ENCODE results near the gene C16orf90. TPM values are rescaled to one million over a fixed set of nuclear protein-coding genes. Genes with fewer than 3 reads are reported as not detected.
"Not testable (repeated sequence)": the region's sequence is repeated elsewhere in the genome, so short reads cannot be mapped to it uniquely, and the experiment has no call there.

The C16orf90 gene
- total and polyA plus RNA-seq, 2 experiments from 2014 or later: not detected

DNA sequence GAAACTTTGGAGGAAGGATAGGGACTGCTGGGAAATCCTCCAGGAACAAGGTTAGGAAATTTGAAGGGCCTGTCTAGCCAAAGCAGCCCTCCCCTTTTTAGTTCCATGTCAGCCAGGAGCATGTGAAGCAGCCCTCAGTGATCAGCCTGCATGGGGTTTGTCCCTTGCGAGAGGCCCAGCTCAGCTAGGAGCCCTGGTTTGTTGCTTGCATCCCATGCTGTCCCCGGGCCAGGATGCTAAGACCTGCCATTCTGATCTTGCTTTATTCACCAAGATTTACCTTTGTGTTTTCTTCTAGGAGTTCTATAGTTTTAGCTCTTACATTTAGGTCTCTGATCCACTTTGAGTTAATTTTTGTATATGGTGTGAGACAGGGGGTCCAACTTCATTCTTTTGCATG, 33.1 kb upstream of the C16orf90 start:
- no peaks in the 10 kb centered on the region for H3K4me1 ChIP-seq (ENCODE audit: low read depth)
- peaks cover 39% of the 10 kb centered on the region for H3K36me3 ChIP-seq
- no peaks in the 10 kb centered on the region for H3K9me3 ChIP-seq (ENCODE audit: low read depth)
- TF ChIP-seq, protein P1, sequence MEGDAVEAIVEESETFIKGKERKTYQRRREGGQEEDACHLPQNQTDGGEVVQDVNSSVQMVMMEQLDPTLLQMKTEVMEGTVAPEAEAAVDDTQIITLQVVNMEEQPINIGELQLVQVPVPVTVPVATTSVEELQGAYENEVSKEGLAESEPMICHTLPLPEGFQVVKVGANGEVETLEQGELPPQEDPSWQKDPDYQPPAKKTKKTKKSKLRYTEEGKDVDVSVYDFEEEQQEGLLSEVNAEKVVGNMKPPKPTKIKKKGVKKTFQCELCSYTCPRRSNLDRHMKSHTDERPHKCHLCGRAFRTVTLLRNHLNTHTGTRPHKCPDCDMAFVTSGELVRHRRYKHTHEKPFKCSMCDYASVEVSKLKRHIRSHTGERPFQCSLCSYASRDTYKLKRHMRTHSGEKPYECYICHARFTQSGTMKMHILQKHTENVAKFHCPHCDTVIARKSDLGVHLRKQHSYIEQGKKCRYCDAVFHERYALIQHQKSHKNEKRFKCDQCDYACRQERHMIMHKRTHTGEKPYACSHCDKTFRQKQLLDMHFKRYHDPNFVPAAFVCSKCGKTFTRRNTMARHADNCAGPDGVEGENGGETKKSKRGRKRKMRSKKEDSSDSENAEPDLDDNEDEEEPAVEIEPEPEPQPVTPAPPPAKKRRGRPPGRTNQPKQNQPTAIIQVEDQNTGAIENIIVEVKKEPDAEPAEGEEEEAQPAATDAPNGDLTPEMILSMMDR (IDR thresholded peaks at IDR 0.05; ENCODE audit: low read depth, low read length): no peak
- DNase-seq (ENCODE audit: low read depth in 1 of 2, low spot score in 1 of 2): no peak
- H3K27me3 ChIP-seq: no peaks in the 10 kb centered on the region
- no peak overlapping the region for H3K27ac ChIP-seq
- H3K4me3 ChIP-seq: no peak overlapping the region

DNA sequence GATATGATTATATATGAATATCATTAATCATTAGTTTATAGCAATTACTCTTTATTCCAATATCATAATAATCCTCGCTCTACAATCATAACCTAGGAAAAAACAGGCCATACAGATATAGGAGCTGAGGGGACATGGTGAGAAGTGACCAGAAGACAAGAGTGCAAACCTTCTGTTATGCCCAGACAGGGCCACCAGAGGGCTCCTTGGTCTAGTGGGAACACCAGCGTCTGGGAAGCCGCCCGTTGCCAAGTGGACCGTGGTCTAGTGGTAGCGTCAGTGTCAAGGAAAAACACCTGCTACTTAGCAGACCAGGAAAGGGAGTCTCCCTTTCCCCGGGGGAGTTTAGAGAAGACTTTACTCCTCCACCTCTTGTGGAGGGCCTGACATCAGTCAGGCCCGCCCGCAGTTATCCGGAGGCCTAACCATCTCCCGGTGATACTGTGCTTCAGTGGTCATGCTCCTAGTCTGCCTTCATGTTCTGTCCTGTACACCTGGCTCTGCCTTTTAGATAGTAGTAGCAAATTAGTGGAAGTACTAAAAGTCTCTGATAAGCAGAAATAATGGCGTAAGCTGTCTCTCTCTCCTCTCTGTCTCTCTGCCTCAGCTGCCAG, 32.0 kb upstream of the C16orf90 start:
- H3K36me3 ChIP-seq: peaks cover 41% of the 10 kb centered on the region
- H3K4me1 ChIP-seq (ENCODE audit: low read depth); H3K27ac ChIP-seq; H3K27me3 ChIP-seq; H3K9me3 ChIP-seq (ENCODE audit: low read depth); H3K4me3 ChIP-seq: not testable (repeated sequence)
- peak; percentile 42 to 77 for DNase-seq (ENCODE audit: low read depth in 1 of 2, low spot score in 1 of 2)
- TF ChIP-seq, protein P1 (IDR thresholded peaks at IDR 0.05; ENCODE audit: low read depth, low read length): peak; percentile 60

DNA sequence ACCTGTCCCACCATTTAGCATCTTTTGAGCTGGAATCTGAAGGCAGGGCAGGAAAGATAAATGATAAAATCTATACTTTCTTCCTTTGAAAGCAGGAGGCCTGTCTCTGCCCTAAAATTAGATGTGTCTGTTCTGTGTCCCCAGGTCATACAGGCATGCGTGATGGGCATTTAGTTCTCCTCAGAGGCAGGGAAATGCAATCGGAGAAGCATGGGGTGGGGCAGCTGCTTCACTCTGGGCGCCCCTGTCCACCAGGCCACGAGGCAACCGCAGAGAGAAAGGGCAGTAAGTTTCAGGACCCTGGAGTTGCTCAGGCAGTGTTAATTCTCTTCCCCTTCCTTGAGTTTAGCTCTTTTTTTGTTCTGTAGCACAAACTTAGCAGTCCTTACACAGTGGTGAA, 30.7 kb upstream of the C16orf90 start:
- Histone ChIP-seq H3K4me1 (ENCODE audit: low read depth) (no peaks in the 10 kb centered on the region), H3K27ac (no peak overlapping the region), H3K36me3 (peaks cover 41% of the 10 kb centered on the region), H3K27me3 (no peaks in the 10 kb centered on the region), H3K9me3 (ENCODE audit: low read depth) (no peaks in the 10 kb centered on the region), H3K4me3 (no peak overlapping the region)
- no peak for DNase-seq (ENCODE audit: low read depth in 1 of 2, low spot score in 1 of 2)
- TF ChIP-seq, protein P1 (IDR thresholded peaks at IDR 0.05; ENCODE audit: low read depth, low read length): no peak

DNA sequence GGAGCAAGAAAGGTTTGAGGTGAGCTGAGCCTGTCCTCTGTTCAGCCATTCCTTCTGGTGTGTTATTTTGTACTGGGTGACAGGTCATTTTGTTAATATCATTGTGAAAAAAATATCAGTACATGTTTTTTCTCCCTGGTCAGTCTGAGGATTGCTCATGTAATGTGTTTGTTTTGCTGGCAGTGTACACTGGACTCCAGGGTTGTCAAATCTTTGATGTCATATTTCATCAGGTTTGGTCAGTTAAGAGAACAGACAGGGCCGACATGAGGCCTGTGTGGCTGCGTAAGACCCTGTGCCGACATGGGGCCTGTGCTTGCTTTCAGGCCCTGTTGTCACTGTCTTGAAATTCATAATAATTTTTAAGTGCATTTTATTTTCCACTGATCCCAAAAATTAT, 28.0 kb upstream of the C16orf90 start:
- Histone ChIP-seq H3K9me3 (ENCODE audit: low read depth) (no peaks in the 10 kb centered on the region), H3K4me3 (no peak overlapping the region), H3K4me1 (ENCODE audit: low read depth) (no peaks in the 10 kb centered on the region), H3K27ac (no peak overlapping the region), H3K27me3 (no peaks in the 10 kb centered on the region), H3K36me3 (peaks cover 34% of the 10 kb centered on the region)
- TF ChIP-seq, protein P1 (IDR thresholded peaks at IDR 0.05; ENCODE audit: low read depth, low read length): no peak
- no peak for DNase-seq (ENCODE audit: low read depth in 1 of 2, low spot score in 1 of 2)

DNA sequence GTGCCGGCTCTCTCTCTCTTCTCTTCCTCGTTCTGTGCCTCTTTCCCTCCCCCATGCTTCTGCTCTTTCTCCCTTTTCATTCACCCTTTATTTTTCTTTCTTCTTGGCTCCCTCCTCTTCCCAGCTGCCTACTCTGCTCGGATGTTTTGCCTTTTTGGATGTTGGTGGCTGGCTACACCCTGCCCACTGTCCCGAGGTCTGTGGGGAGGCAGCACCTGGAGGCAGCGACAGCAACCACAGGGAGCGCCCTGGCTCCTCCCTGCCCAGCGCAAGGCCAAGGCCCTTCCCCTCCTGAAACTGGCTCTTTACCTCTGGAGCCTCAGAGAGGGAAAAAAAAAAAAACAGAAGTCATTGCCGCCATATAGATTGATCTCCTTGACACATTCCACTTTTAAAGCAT, 25.6 kb upstream of the C16orf90 start:
- Histone ChIP-seq H3K4me3 (no peak overlapping the region), H3K9me3 (ENCODE audit: low read depth) (no peaks in the 10 kb centered on the region), H3K4me1 (ENCODE audit: low read depth) (no peaks in the 10 kb centered on the region), H3K27me3 (no peaks in the 10 kb centered on the region), H3K27ac (no peak overlapping the region), H3K36me3 (peaks cover 43% of the 10 kb centered on the region)
- no peak for DNase-seq (ENCODE audit: low read depth in 1 of 2, low spot score in 1 of 2)
- TF ChIP-seq, protein P1 (IDR thresholded peaks at IDR 0.05; ENCODE audit: low read depth, low read length): no peak
